Lower lobe of right lung (tissue), 2 donors: ENCODE measurements around the gene OR2Z1. TPM values are rescaled to one million over a fixed set of nuclear protein-coding genes. Genes with fewer than 3 reads are reported as not detected.
"Not testable (repeated sequence)": the region's sequence is repeated elsewhere in the genome, so short reads cannot be mapped to it uniquely, and the experiment has no call there.

Experiments used
- ATAC-seq, 2 donors: fragments of 200-7000 bp; cut with Tn5 transposase; one replicate each; pipeline ENCODE4 v1.9.1; 2020 to 2022; ENCODE audit warnings: mild to moderate bottlenecking in 2 of 2, moderate library complexity in 2 of 2
- DNase-seq: peaks from one replicate; pipeline ENCODE4 v3.0.0-alpha.2; 2020
- H3K27ac ChIP-seq: fragments of 200-600 bp; one replicate; pipeline ENCODE4 v1.8.0; 2022
- H3K27me3 ChIP-seq: fragments of 200-600 bp; one replicate; pipeline ENCODE4 v1.8.0; 2022; ENCODE audit warnings: low read depth
- H3K36me3 ChIP-seq: fragments of 200-600 bp; one replicate; pipeline ENCODE4 v1.8.0; 2022; ENCODE audit warnings: mild to moderate bottlenecking
- H3K4me1 ChIP-seq: fragments of 200-600 bp; one replicate; pipeline ENCODE4 v1.8.0; 2022
- H3K4me3 ChIP-seq: fragments of 200-600 bp; one replicate; pipeline ENCODE4 v1.8.0; 2022; ENCODE audit warnings: mild to moderate bottlenecking
- H3K9me3 ChIP-seq: fragments of 200-600 bp; one replicate; pipeline ENCODE4 v1.8.0; 2022
- CTCF ChIP-seq: fragments of 200-600 bp; IDR thresholded peaks from one replicate; pipeline ENCODE4 v1.8.0; 2022; ENCODE audit warnings: antibody characterized with exemption, mild to moderate bottlenecking
- intact Hi-C: fragments of 100-400 bp; cut with DNase I; formaldehyde crosslinking; loops from one replicate; pipeline ENCODE4 v1.11.0; 2022
- total RNA-seq: library from RNA; stranded (reverse); fragmentation: NEBNext Ultra II Directional; extraction: Animal tissue kit (Norgen Biotek cat#: 25700); gene quantifications from one replicate; pipeline ENCODE4 v1.2.1, GENCODE V29; 2021
- donor health status: DM: no; HTN: yes; CAD: no; lungs with severe emphysema.

The OR2Z1 gene
- total RNA-seq, 1 donor from 2014 or later: not detected

GRCh38 chr19:8731428-8732169 is 10.2 kb downstream of the OR2Z1 start:
- Histone ChIP-seq H3K36me3 (no peaks in the 10 kb centered on the region), H3K4me1 (no peaks in the 10 kb centered on the region), H3K27me3 (no peaks in the 10 kb centered on the region), H3K4me3 (no peak overlapping the region), H3K9me3 (no peaks in the 10 kb centered on the region), H3K27ac (no peak overlapping the region)
- no peak for DNase-seq
- no peak for ATAC-seq
- intact Hi-C loops: no loop called here
- TF ChIP-seq CTCF: no peak

GRCh38 chr19:8738377-8738776 is 16.9 kb downstream of the OR2Z1 start:
- no peak for TF ChIP-seq CTCF
- H3K27ac ChIP-seq: no peak overlapping the region
- no peak for DNase-seq
- H3K4me1 ChIP-seq: no peaks in the 10 kb centered on the region
- no peaks in the 10 kb centered on the region for H3K36me3 ChIP-seq
- H3K27me3 ChIP-seq: no peaks in the 10 kb centered on the region
- intact Hi-C loops: no loop called here
- H3K4me3 ChIP-seq: no peak overlapping the region
- no peak for ATAC-seq
- H3K9me3 ChIP-seq: no peaks in the 10 kb centered on the region

- H3K4me3 ChIP-seq, H3K27me3 ChIP-seq, H3K4me1 ChIP-seq, ATAC-seq, H3K9me3 ChIP-seq, H3K36me3 ChIP-seq, DNase-seq, H3K27ac ChIP-seq, intact Hi-C loops: not testable (repeated sequence)
Measured at GRCh38 chr19:8739291-8740065, 18.0 kb downstream of the OR2Z1 start.

GRCh38 chr19:8767257-8767656 is 45.8 kb downstream of the OR2Z1 start:
- H3K4me3 ChIP-seq, H3K9me3 ChIP-seq, ATAC-seq, H3K4me1 ChIP-seq, H3K27me3 ChIP-seq, H3K36me3 ChIP-seq, DNase-seq, H3K27ac ChIP-seq, intact Hi-C loops: not testable (repeated sequence)

GRCh38 chr19:8769265-8769664 is 47.8 kb downstream of the OR2Z1 start:
- H3K4me3 ChIP-seq, ATAC-seq, H3K9me3 ChIP-seq, intact Hi-C loops, H3K36me3 ChIP-seq, H3K27me3 ChIP-seq, H3K27ac ChIP-seq, DNase-seq, H3K4me1 ChIP-seq: not testable (repeated sequence)

- H3K4me1 ChIP-seq, DNase-seq, H3K27ac ChIP-seq, H3K36me3 ChIP-seq, intact Hi-C loops, H3K27me3 ChIP-seq, ATAC-seq, H3K9me3 ChIP-seq, H3K4me3 ChIP-seq: not testable (repeated sequence)
Measured at GRCh38 chr19:8773587-8773986, 52.2 kb downstream of the OR2Z1 start.

Other genes starting within 250 kb of the OR2Z1 start
- 52.2 TPM for gene PRAM1, start 219.0 kb upstream of the OR2Z1 start, total RNA-seq
- gene ZNF414, start 207.5 kb upstream of the OR2Z1 start, total RNA-seq: 21.6 TPM
- 162 TPM for gene MYO1F, start 144.2 kb upstream of the OR2Z1 start, total RNA-seq
- gene ADAMTS10, start 110.9 kb upstream of the OR2Z1 start, total RNA-seq: 22.4 TPM
- gene NFILZ, start 91.0 kb upstream of the OR2Z1 start, total RNA-seq: not detected
- gene ACTL9, start 22.8 kb upstream of the OR2Z1 start, total RNA-seq: not detected
- gene ZNF558, start 110.7 kb downstream of the OR2Z1 start, total RNA-seq: 23.1 TPM
- not detected for gene MBD3L1, start 110.7 kb downstream of the OR2Z1 start, total RNA-seq